Uterus (tissue), 4 donors: Measurements from ENCODE around the gene PTPRJ. TPM values are rescaled to one million over a fixed set of nuclear protein-coding genes. Genes with fewer than 3 reads are reported as not detected.

Experiments
- DNase-seq, 2 donors: peaks; one replicate each; pipeline ENCODE4 v3.0.0-alpha.2; 2019 to 2020
- H3K27ac ChIP-seq, 2 donors: fragments of 200-600 bp; sonication (generic); 1 replicate in 1 of 2; 2 replicates in 1 of 2; pipeline ENCODE4 v1.5.1; 2016 to 2018
- H3K27me3 ChIP-seq, 2 donors: fragments of 200-600 bp; sonication (generic); one replicate each; pipeline ENCODE4 v1.5.1; 2018 to 2019; ENCODE audit warnings: control low read depth in 1 of 2
- H3K36me3 ChIP-seq, 2 donors: fragments of 200-600 bp; sonication (generic); one replicate each; pipeline ENCODE4 v1.5.1; 2019; ENCODE audit warnings: control low read depth in 1 of 2
- H3K4me1 ChIP-seq, 2 donors: fragments of 200-600 bp; sonication (generic); one replicate each; pipeline ENCODE4 v1.5.1; 2018 to 2019; ENCODE audit warnings: control low read depth in 1 of 2
- H3K4me3 ChIP-seq, 2 donors: fragments of 200-600 bp; sonication (generic); 1 replicate in 1 of 2; 2 replicates in 1 of 2; pipeline ENCODE4 v1.5.1; 2018 to 2019; ENCODE audit warnings: mild to moderate bottlenecking in 1 of 2
- H3K9me3 ChIP-seq, 2 donors: fragments of 200-600 bp; sonication (generic); one replicate each; pipeline ENCODE4 v1.5.1; 2019; ENCODE audit warnings: control low read depth in 1 of 2
- CTCF ChIP-seq, 4 experiments: fragments of 200-600 bp in 2 of 4; fragments of 450-650 bp in 2 of 4; sonication (generic) in 2 of 4; IDR thresholded peaks; one replicate each; pipeline ENCODE4 v1.5.1; 2016 to 2019; ENCODE audit warnings: antibody characterized with exemption in 4 of 4, mild to moderate bottlenecking in 2 of 4, moderate library complexity in 1 of 4
- POLR2A ChIP-seq, 2 donors: fragments of 450-650 bp; IDR thresholded peaks; one replicate each; pipeline ENCODE4 v1.6.1; 2016; ENCODE audit warnings: antibody characterized with exemption in 2 of 2, mild to moderate bottlenecking in 1 of 2, moderate library complexity in 1 of 2
- intact Hi-C: fragments of 100-400 bp; cut with DNase I; formaldehyde crosslinking; loops from one replicate; pipeline ENCODE4 v1.15.1; 2023; ENCODE audit warnings: low total_unique reads
- total RNA-seq, 4 donors: library from RNA; depleted of rRNA in 3 of 4; stranded (reverse); fragments of >200 nt in 3 of 4; gene quantifications; one replicate each; pipeline versions ENCODE4 v1.1.0 to v1.2.4, GENCODE V29; 2014 to 2023
- donor health status: DM: yes; HTN: yes; CAD: no.

The PTPRJ gene
- total RNA-seq, 4 donors from 2014 or later: 2.1 to 22.1 (median 7.1) TPM

DNA sequence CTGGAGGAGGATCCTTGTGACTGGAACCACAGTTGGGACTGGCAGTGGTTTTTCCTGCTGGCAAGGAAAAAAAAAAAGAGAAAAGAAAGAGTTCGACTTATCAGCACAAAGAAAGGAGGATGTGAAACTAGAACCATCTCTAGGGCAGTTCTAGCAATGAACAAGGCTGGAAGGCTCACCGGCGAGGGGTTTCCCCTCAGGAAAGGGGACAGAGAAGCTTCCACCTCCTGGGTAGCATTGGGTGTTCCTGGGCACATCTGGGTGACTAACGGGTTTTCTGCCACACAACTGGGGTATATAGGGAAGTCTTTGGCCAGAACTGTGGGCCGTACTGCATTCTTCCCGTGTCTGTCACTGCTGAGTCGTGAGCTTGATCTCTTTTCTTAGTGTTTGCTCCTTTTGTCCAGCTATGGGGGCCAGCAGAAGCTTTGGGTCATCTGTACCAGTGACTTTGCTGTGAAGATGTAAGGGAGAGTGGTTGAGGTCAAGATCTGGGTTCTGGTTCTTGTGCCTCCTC, 126.9 kb downstream of the PTPRJ start:
- DNase-seq: no peak
- TF ChIP-seq CTCF (IDR thresholded peaks at IDR 0.05) (no peak), POLR2A (IDR thresholded peaks at IDR 0.05) (no peak)
- Histone ChIP-seq H3K9me3 (no peaks in the 10 kb centered on the region), H3K27me3 (no peaks in the 10 kb centered on the region), H3K4me3 (no peak overlapping the region), H3K4me1 (peaks cover 0 to 4% of the 10 kb centered on the region in 2 donors), H3K27ac (no peak overlapping the region), H3K36me3 (no peaks in the 10 kb centered on the region)
- intact Hi-C loops: loop anchor here (5.0 kb wide), 1 partner anchor 170 kb away; no protein-coding TSS in a partner anchor

DNA sequence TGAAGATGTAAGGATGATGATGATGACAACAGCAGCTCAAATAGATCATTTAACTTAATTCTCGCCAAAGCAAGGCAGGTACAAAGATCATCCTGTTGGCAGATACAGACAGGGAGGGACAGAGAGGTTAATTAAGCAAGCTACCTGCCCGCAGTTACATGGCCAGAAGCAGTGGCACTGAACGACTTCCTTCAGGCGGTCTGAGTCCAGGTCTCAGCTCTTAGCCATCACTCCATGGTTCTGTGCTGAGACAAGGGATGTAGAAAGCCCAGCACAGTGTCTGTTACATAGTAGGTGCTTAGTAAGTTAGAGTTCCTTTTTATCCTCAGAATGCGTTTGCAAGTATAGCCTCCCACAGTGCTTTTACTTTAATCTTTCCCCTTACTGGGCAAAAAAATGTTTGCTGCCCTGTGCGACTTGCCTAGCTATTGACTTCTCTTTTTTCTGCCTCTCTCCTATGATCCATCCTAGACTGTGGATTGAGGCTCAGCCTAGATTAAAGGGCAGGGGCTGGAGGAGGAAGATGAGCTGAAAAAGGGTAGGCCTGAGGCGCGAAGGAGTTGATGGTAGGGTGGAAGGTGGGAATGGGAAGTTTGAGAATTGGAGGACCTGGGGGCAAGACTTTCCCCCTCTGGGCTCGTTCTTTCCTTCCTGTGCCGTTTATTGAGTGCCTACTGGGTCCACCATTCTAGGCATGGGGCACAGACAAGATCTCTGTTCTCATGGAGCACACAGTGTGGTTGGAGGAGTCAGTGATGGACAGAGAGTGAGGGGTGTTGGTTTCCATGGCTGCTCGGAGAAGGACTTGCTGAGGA, 128.1 kb downstream of the PTPRJ start:
- intact Hi-C loops: loop anchor here (5.0 kb wide), 1 partner anchor 171 kb away; no protein-coding TSS in a partner anchor
- DNase-seq: no peak
- Histone ChIP-seq H3K27me3 (no peaks in the 10 kb centered on the region), H3K9me3 (no peaks in the 10 kb centered on the region), H3K4me1 (peaks cover 0 to 4% of the 10 kb centered on the region in 2 donors), H3K27ac (no peak overlapping the region), H3K4me3 (no peak overlapping the region), H3K36me3 (no peaks in the 10 kb centered on the region)
- no peak for TF ChIP-seq POLR2A (IDR thresholded peaks at IDR 0.05)
- TF ChIP-seq CTCF (IDR thresholded peaks at IDR 0.05): no peak

DNA sequence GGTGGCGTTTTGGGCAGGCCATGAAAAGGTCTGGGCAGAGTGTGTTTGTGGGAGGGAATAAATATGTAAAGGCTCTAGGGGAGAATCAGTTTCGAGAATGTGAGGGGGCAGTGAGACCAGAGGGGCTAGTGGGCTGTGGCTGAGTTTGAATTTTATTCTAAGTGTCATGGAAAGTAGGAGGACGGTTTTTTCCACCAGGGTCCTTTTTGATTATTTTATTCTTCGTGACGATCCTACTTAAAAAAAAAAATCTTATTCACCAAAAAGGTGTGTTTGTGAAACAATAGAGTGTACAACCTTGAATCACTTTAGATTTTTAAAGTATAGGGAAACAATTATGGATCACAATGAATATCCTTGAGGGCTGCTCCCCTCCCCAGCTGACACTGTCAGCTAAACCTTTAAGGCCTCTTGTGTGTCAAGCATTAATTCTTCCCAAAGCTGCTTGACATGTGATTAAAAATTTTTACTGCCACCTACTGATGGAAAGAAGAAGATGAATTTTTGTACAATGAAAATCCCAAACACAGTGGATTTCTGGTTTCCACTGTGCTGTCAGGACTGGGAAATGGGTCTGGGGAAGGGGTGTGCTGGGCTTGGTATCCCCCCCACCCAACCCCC, 128.8 kb downstream of the PTPRJ start:
- Histone ChIP-seq H3K4me1 (peaks cover 0 to 3% of the 10 kb centered on the region in 2 donors), H3K27ac (no peak overlapping the region), H3K4me3 (no peak overlapping the region), H3K9me3 (no peaks in the 10 kb centered on the region), H3K27me3 (no peaks in the 10 kb centered on the region), H3K36me3 (no peaks in the 10 kb centered on the region)
- intact Hi-C loops: loop anchor here (5.0 kb wide), 1 partner anchor 172 kb away; no protein-coding TSS in a partner anchor
- DNase-seq: no peak
- TF ChIP-seq POLR2A (IDR thresholded peaks at IDR 0.05) (no peak), CTCF (IDR thresholded peaks at IDR 0.05) (peak in 2 of 4 experiments; percentile 29 to 39)

DNA sequence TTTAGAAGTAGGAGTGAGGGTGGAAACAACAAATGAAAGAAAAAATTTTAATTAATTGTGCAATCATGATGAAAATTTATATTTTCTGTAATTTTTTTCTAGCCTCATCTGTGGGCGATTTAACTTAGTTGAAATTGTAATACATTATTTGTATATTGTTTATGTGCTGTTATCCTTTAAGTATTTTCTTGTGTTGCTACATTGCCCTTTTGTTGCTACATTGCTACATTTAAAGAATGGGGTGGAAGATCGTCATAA, 130.1 kb downstream of the PTPRJ start:
- Histone ChIP-seq H3K36me3 (no peaks in the 10 kb centered on the region), H3K4me1 (no peaks in the 10 kb centered on the region), H3K27me3 (no peaks in the 10 kb centered on the region), H3K27ac (no peak overlapping the region), H3K4me3 (no peak overlapping the region), H3K9me3 (peaks cover 0 to 8% of the 10 kb centered on the region in 2 donors)
- intact Hi-C loops: no loop called here
- no peak for DNase-seq
- TF ChIP-seq POLR2A (IDR thresholded peaks at IDR 0.05) (no peak), CTCF (IDR thresholded peaks at IDR 0.05) (no peak)

DNA sequence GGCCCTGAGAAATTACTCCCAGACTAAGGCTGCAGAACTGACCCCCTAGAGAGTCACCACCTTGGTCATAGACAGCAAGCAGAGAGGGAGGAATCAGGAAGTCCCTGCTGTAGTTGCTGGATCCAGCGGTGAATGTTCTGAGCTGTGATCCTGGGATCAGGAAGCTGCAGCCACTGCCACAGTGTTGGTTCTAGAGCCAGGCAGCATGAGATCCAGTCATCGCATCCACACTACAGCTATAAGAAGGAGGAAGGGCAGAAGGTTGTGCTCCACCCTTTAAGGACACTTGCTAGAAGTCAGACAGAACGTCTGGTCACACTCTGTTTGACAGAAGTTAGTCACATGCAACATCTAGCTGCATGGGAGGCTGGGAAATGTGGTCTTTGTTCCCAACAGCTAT, 131.5 kb downstream of the PTPRJ start:
- intact Hi-C loops: no loop called here
- Histone ChIP-seq H3K36me3 (no peaks in the 10 kb centered on the region), H3K4me3 (no peak overlapping the region), H3K27ac (no peak overlapping the region), H3K9me3 (peaks cover 0 to 8% of the 10 kb centered on the region in 2 donors), H3K4me1 (no peaks in the 10 kb centered on the region), H3K27me3 (no peaks in the 10 kb centered on the region)
- DNase-seq: no peak
- no peak for TF ChIP-seq CTCF (IDR thresholded peaks at IDR 0.05)
- TF ChIP-seq POLR2A (IDR thresholded peaks at IDR 0.05): no peak
